Effector memory CD4-positive, alpha-beta T cell (primary cell): Measurements from ENCODE around the gene EVA1C.
"Not testable (repeated sequence)": the region's sequence is repeated elsewhere in the genome, so short reads cannot be mapped to it uniquely, and the experiment has no call there.

ENCODE experiments used
- DNase-seq, 3 donors: peaks; one replicate each; pipeline ENCODE4 v3.0.0-alpha.2; 2020
- H3K27ac ChIP-seq: 2 replicates; pipeline ENCODE4 v1.7.0; 2013; ENCODE audit warnings: mild to moderate bottlenecking, low read length, moderate library complexity; ENCODE audit not compliant: insufficient read depth, poor library complexity, severe bottlenecking
- H3K27me3 ChIP-seq: replicated peaks from 2 replicates; pipeline ENCODE4 v1.7.0; 2013; ENCODE audit warnings: mild to moderate bottlenecking, low read length; ENCODE audit not compliant: insufficient read depth, control insufficient read depth, poor library complexity, severe bottlenecking
- H3K36me3 ChIP-seq: 2 replicates; pipeline ENCODE4 v1.7.0; 2013; ENCODE audit warnings: mild to moderate bottlenecking, low read length, moderate library complexity; ENCODE audit not compliant: control insufficient read depth, insufficient read depth
- H3K4me1 ChIP-seq: 2 replicates; pipeline ENCODE4 v1.7.0; 2013; ENCODE audit warnings: low read length, mild to moderate bottlenecking; ENCODE audit not compliant: control insufficient read depth, insufficient read depth, poor library complexity, severe bottlenecking
- H3K4me3 ChIP-seq: 2 replicates; pipeline ENCODE4 v1.7.0; 2013; ENCODE audit warnings: low read length, low read depth, mild to moderate bottlenecking; ENCODE audit not compliant: insufficient read depth, poor library complexity, severe bottlenecking
- H3K9me3 ChIP-seq: 2 replicates; pipeline ENCODE4 v1.7.0; 2013; ENCODE audit warnings: mild to moderate bottlenecking, low read length, moderate library complexity; ENCODE audit not compliant: control insufficient read depth

Gene EVA1C

GRCh38 chr21:32483293-32483595, 70.7 kb downstream of the EVA1C start:
- no peaks in the 10 kb centered on the region for H3K4me1 ChIP-seq
- DNase-seq, result no peak
- no peaks in the 10 kb centered on the region for H3K36me3 ChIP-seq
- no peak overlapping the region for H3K27ac ChIP-seq
- no peak overlapping the region for H3K4me3 ChIP-seq
- H3K9me3 ChIP-seq, result no peaks in the 10 kb centered on the region
- no peaks in the 10 kb centered on the region for H3K27me3 ChIP-seq

DNA sequence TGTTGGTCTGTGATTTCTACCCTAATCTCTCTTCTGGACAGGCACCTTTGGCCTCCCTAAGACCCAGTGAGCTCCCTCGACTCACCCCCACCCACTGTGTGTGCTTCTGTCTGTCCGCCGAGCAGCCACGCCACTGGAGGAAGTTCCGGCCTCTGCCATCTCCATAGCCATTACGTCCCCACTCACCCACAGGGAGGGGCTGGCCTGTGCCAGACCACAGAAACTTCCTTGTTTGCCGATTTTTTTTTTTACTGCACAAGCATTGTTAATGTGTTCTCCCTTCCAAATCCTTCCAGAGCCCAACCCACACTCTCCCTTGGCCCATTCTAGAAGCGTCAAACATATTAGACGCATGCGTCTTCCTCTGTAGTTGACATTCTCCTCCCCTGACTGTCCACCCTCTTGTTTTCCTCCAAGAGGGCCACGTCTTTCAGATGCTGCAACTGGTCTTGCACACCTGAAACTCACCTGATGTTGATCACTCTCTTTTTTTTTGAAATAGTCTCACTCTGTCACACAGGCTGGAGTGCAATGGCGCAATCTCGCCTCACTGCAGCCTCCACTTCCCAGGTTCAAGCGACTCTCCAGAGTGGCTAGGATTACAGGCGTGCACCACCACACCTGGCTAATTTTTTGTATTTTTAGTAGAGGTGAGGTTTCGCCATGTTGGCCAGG, 72.3 kb downstream of the EVA1C start:
- no peaks in the 10 kb centered on the region for H3K4me1 ChIP-seq
- no peaks in the 10 kb centered on the region for H3K36me3 ChIP-seq
- no peak for DNase-seq
- no peak overlapping the region for H3K27ac ChIP-seq
- H3K4me3 ChIP-seq, result no peak overlapping the region
- H3K9me3 ChIP-seq, result no peaks in the 10 kb centered on the region
- H3K27me3 ChIP-seq, result no peaks in the 10 kb centered on the region

- H3K27ac ChIP-seq, result no peak overlapping the region
- no peaks in the 10 kb centered on the region for H3K27me3 ChIP-seq
- peaks cover 8% of the 10 kb centered on the region for H3K36me3 ChIP-seq
- H3K4me3 ChIP-seq, result no peak overlapping the region
- H3K9me3 ChIP-seq, result no peaks in the 10 kb centered on the region
- no peak for DNase-seq
- H3K4me1 ChIP-seq, result peaks cover 4% of the 10 kb centered on the region
Observed at GRCh38 chr21:32492376-32492775, 79.9 kb downstream of the EVA1C start.

DNA sequence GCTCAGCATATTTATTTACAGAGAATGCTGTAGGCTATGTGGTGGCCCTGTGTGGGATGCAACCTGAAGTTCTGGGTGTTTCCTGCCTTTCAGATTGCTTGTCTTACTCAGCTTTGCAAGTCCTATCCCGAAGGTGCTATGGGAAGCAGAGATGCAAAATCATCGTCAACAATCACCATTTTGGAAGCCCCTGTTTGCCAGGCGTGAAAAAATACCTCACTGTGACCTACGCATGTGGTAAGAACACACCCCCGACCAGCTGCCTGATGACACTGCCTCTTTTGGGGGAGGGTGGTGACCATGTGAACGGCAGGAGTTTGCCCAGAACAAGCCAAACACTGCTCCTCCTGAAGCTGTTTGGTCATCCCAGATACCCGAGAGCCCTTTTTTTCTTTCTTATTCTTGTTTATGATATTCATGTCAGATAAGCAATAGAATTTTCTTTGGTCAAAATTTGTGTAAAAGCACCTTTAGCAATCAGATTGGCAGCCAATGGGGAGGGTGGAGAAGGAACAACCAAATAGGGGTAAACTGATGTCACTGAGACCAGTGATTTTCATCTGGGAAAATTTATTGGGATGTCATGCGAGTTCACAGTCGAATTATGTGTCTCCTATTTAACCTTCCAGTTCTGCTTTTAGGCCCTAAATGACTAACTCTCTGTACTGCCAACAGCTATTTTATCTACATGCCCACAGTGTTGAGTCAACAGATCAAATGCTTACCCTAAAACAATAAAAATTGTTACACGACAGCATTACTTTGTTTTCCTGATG, 82.6 kb downstream of the EVA1C start:
- no peak for DNase-seq
- Histone ChIP-seq H3K4me3 (no peak overlapping the region), H3K27ac (no peak overlapping the region), H3K4me1 (peaks cover 4% of the 10 kb centered on the region), H3K36me3 (peaks cover 8% of the 10 kb centered on the region), H3K27me3 (no peaks in the 10 kb centered on the region), H3K9me3 (no peaks in the 10 kb centered on the region)

DNA sequence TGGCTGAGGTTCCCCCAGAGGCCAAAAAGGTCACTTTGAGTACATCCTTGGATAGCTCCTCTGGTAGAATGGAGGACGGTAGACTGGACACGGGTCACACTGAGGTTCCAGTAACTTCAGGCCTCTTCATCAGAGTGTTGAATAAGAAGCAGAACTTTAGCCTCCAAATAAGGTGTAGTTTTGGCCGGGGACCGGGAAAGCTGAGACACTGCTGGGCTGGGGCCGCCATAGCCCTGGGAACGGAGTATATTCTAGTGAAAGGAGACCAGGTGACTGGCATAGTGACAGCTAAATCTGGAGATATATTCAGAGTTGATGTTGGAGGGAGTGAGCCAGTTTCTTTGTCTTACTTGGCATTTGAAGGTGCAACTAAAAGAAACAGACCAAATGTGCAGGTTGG, 84.1 kb downstream of the EVA1C start:
- no peak overlapping the region for H3K4me3 ChIP-seq
- no peak for DNase-seq
- peaks cover 8% of the 10 kb centered on the region for H3K36me3 ChIP-seq
- H3K9me3 ChIP-seq, result no peaks in the 10 kb centered on the region
- no peaks in the 10 kb centered on the region for H3K27me3 ChIP-seq
- no peak overlapping the region for H3K27ac ChIP-seq
- H3K4me1 ChIP-seq, result peaks cover 4% of the 10 kb centered on the region

DNA sequence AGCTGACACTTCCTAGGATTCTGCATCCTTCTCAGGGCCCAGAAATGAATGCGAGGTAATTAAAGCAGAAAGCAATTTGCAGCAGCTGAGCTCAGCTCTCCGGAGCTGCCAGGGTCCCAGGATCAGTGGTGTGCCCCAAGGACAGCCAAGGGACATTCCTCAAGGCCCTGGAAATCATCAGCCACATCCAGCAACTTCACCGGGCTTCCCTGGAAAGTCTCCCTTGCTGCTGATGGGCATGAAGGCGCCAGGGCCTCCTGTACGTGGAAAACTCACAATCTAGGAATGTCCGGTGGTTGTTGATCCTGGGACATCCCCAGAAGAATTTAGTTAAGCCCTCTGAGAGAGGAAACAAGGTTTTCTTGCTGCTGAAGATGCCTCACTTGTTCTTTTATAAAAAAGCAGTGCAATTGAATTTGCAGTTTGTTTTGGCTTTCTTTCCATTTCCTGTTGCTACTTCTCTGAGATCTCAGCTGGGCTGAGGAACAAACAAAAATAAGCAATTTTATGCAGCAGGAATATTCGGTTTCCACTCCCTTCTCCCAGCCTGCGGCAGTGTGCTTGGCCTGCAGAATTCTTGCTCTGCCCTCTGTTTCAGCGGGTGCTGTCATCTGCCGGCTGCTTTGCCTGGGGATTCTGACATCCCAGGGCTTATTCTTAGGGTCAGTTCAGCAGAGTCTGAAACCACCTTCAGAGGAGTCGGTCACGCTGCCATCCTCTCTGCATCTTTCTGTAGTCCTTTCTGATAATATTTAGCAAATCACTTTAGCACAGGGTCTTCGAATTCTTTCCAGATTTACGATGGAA, 86.9 kb downstream of the EVA1C start:
- no peak overlapping the region for H3K27ac ChIP-seq
- no peaks in the 10 kb centered on the region for H3K9me3 ChIP-seq
- peaks cover 12% of the 10 kb centered on the region for H3K36me3 ChIP-seq
- DNase-seq, result no peak
- H3K4me1 ChIP-seq, result no peaks in the 10 kb centered on the region
- no peaks in the 10 kb centered on the region for H3K27me3 ChIP-seq
- no peak overlapping the region for H3K4me3 ChIP-seq

GRCh38 chr21:32503641-32504040, 91.1 kb downstream of the EVA1C start:
- not testable (repeated sequence) for DNase-seq

DNA sequence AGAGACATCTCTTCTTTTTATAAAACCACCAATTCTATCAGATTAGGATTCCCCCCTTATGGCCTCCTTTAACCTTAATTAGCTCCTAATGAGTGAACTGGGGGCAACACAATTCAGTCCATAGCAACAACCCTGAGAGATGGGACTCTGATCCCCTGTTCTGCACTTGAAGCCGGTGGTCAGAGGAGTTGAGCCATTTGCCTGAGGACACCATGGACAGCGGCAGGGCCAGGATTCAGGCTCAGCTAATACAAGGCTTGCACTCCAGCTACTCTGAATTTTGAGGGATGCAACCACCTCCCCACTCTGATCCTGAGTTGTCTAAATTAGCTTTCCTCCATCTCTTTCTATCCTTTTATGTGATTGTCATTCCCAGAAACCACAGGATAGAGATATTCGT, 93.3 kb downstream of the EVA1C start:
- H3K36me3 ChIP-seq, result not testable (repeated sequence)

More at GRCh38 chr21:32503641-32504040, 91.1 kb downstream of the EVA1C start:
- not testable (repeated sequence) for H3K4me1 ChIP-seq, H3K36me3 ChIP-seq, H3K27me3 ChIP-seq, H3K4me3 ChIP-seq, H3K9me3 ChIP-seq, H3K27ac ChIP-seq

GRCh38 chr21:32506411-32506965, 94.0 kb downstream of the EVA1C start:
- H3K36me3 ChIP-seq, H3K27me3 ChIP-seq, H3K27ac ChIP-seq, DNase-seq, H3K4me1 ChIP-seq, H3K4me3 ChIP-seq, H3K9me3 ChIP-seq: not testable (repeated sequence)

More for the DNA sequence above, 93.3 kb downstream of the EVA1C start:
- DNase-seq, H3K9me3 ChIP-seq, H3K27ac ChIP-seq, H3K4me3 ChIP-seq, H3K27me3 ChIP-seq, H3K4me1 ChIP-seq: not testable (repeated sequence)
